Kidney (tissue), 14 donors: Measurements from ENCODE around the gene ZNF827. TPM values are rescaled to one million over a fixed set of nuclear protein-coding genes. Genes with fewer than 3 reads are reported as not detected.

ENCODE experiments used
- DNase-seq, 5 donors: peaks; one replicate each; pipeline ENCODE4 v3.0.0-alpha.2; 2013 to 2020
- FAIRE-seq: peaks from 2 replicates; lab custom pipeline; 2012; peaks lifted over from hg19 to GRCh38; lab: Jason Lieb, UNC
- H3K27ac ChIP-seq, 2 donors: one replicate each; pipeline ENCODE4 v1.7.0; 2013; ENCODE audit warnings: low read depth in 2 of 2, low read length in 2 of 2, inconsistent platforms in 1 of 2
- H3K27me3 ChIP-seq: one replicate; pipeline ENCODE4 v1.7.1; 2013; ENCODE audit warnings: low read length, inconsistent platforms; ENCODE audit not compliant: control insufficient read depth, insufficient read depth
- H3K36me3 ChIP-seq, 3 donors: one replicate each; pipeline versions ENCODE4 v1.7.0 to v1.7.1; 2013; ENCODE audit warnings: low read length in 3 of 3, control low read depth in 1 of 3, inconsistent platforms in 1 of 3; ENCODE audit not compliant: insufficient read depth in 3 of 3, control insufficient read depth in 2 of 3
- H3K4me1 ChIP-seq, 3 donors: one replicate each; pipeline versions ENCODE4 v1.7.0 to v1.7.1; 2013; ENCODE audit warnings: low read length in 3 of 3, inconsistent platforms in 1 of 3, low read depth in 1 of 3; ENCODE audit not compliant: control insufficient read depth in 2 of 3, insufficient read depth in 2 of 3
- H3K4me3 ChIP-seq, 3 donors: one replicate each; pipeline versions ENCODE4 v1.7.0 to v1.8.1; 2013; ENCODE audit warnings: low read length in 3 of 3, control low read depth in 1 of 3, inconsistent platforms in 1 of 3
- H3K9ac ChIP-seq, 3 donors: one replicate each; pipeline versions ENCODE4 v1.7.0 to v1.7.1; 2013; ENCODE audit warnings: low read length in 3 of 3, control low read depth in 1 of 3, inconsistent platforms in 1 of 3
- H3K9me3 ChIP-seq, 3 donors: one replicate each; pipeline versions ENCODE4 v1.7.0 to v1.7.1; 2013; ENCODE audit warnings: low read length in 3 of 3, control low read depth in 1 of 3, inconsistent platforms in 1 of 3; ENCODE audit not compliant: control insufficient read depth in 2 of 3, insufficient read depth in 1 of 3
- intact Hi-C: fragments of 100-400 bp; cut with DNase I; formaldehyde crosslinking; loops from one replicate; pipeline ENCODE4 v1.11.1; 2022
- polyA plus RNA-seq: library from polyadenylated mRNA; stranded (reverse); fragments of 350-450 nt; fragmentation: Illumina TruSeq; extraction: RNeasy Lipid Tissue Mini Kit (QIAGEN cat#74804); gene quantifications from one replicate; pipeline ENCODE4 v1.2.3, GENCODE V29; 2014; ENCODE audit warnings: low read depth, low replicate concordance; ENCODE audit not compliant: insufficient read depth
- total RNA-seq: library from RNA; stranded (reverse); fragmentation: NEBNext Ultra II Directional; extraction: Animal tissue kit (Norgen Biotek cat#: 25700); gene quantifications from one replicate; pipeline ENCODE4 v1.2.1, GENCODE V29; 2021
- TF ChIP-seq, protein P1 (sequence below): IDR thresholded peaks from 3 replicates; pipeline ENCODE4 v1.5.1; 2012; ENCODE audit warnings: mild to moderate bottlenecking, moderate library complexity, borderline replicate concordance; ENCODE audit not compliant: insufficient read depth; ENCODE audit errors: extremely low read depth
- donor health status: control.
- donor health status: control.
- donor health status: control.
- donor health status: control.
- donor health status: control.
- donor health status: DM: yes; HTN: yes; CAD: no.
- donor health status: Normal renal cell carcinoma (clear cell type).

ZNF827 gene
- total and polyA plus RNA-seq, 2 donors from 2014 or later, result 3.5 to 22.6 TPM

DNA sequence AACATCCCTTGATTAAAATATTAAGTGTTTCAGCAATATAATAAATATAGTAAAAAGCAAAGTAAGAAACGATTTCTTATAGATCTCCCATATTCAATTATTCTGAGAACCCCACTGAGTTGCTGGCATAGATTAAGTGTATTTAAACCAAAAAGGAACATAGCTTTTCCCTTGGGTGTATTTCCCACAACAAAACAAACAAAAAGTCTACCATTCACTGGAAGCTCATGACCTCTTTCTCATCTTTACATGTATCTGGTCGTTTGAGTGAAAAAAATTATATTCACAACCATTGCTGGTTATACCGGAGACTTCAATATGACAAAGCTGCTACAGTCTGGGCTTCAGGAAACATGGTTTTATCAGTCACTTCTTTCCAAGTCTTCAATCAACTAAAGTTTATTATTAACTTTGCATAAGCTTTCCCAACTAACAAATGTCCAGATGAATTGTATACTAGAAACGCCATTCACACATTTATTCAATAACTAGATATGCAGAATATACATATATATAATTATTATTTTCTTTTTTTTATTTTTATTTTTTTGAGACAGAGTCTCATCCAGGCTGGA, 38.6 kb downstream of the ZNF827 start:
- no peak for FAIRE-seq
- H3K36me3 ChIP-seq, result peaks cover 0 to 3% (median 2%) of the 10 kb centered on the region in 3 donors
- intact Hi-C loops, result no loop called here
- no peaks in the 10 kb centered on the region for H3K27me3 ChIP-seq
- TF ChIP-seq, protein P1, sequence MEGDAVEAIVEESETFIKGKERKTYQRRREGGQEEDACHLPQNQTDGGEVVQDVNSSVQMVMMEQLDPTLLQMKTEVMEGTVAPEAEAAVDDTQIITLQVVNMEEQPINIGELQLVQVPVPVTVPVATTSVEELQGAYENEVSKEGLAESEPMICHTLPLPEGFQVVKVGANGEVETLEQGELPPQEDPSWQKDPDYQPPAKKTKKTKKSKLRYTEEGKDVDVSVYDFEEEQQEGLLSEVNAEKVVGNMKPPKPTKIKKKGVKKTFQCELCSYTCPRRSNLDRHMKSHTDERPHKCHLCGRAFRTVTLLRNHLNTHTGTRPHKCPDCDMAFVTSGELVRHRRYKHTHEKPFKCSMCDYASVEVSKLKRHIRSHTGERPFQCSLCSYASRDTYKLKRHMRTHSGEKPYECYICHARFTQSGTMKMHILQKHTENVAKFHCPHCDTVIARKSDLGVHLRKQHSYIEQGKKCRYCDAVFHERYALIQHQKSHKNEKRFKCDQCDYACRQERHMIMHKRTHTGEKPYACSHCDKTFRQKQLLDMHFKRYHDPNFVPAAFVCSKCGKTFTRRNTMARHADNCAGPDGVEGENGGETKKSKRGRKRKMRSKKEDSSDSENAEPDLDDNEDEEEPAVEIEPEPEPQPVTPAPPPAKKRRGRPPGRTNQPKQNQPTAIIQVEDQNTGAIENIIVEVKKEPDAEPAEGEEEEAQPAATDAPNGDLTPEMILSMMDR, result no peak
- no peak overlapping the region for H3K9ac ChIP-seq
- H3K9me3 ChIP-seq, result no peaks in the 10 kb centered on the region
- DNase-seq, result no peak
- no peaks in the 10 kb centered on the region for H3K4me1 ChIP-seq
- H3K27ac ChIP-seq, result no peak overlapping the region
- H3K4me3 ChIP-seq, result no peak overlapping the region

DNA sequence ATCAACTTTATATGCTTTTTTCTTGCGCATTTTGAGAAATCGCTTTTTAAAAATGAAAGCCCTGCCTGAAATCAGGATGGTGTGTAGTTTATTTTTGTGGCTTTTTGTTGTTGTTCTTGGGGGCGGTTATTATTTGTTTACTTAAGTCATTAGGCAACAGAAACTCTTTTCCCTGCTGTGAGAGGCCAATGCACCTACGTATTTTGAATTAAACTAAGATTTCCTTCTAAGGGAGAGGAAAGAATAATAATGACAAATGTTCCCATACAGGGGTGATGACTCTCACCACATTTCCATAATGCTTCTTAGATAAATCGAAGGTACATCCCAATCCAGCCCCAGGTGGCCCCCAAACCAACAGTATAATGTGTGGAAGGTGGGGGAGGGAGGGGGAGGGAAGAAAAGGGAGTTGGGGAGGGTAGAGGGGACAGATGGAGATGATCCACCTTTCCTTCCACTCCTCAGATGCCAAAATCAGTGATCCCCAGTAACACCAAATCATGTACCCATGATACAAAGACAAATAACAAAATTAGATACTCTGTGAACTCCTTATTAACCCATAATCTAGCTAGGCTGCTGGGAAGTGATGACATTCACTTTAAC, 39.6 kb downstream of the ZNF827 start:
- Histone ChIP-seq H3K9ac (no peak overlapping the region), H3K27me3 (no peaks in the 10 kb centered on the region), H3K4me3 (no peak overlapping the region), H3K36me3 (peaks cover 0 to 3% (median 2%) of the 10 kb centered on the region in 3 donors), H3K4me1 (no peaks in the 10 kb centered on the region), H3K9me3 (no peaks in the 10 kb centered on the region), H3K27ac (no peak overlapping the region)
- DNase-seq (no peak), FAIRE-seq (no peak)
- TF ChIP-seq, protein P1, result no peak
- intact Hi-C loops, result no loop called here

DNA sequence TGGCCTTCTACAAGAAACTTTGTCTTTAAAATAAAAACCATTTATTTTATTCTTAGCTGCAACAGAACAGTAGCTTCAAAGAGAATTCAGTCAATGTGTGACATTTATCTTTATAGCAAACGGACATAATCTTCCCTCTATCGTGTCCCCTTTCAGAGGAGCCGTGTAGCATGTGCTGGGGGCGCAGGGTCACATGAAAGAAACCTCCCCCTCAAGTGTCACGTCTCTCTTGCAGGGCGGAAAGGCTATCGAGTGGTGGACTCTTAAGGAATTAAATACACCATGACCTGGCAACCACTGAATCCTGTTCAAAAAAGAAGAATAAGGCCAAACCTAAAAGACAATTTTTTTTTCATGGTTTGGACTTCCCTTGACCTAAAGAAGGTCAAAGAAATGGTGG, 40.2 kb downstream of the ZNF827 start:
- H3K36me3 ChIP-seq, result peaks cover 0 to 3% (median 2%) of the 10 kb centered on the region in 3 donors
- intact Hi-C loops, result no loop called here
- H3K9ac ChIP-seq, result no peak overlapping the region
- H3K9me3 ChIP-seq, result no peaks in the 10 kb centered on the region
- no peaks in the 10 kb centered on the region for H3K27me3 ChIP-seq
- no peak overlapping the region for H3K27ac ChIP-seq
- H3K4me3 ChIP-seq, result no peak overlapping the region
- no peak for FAIRE-seq
- TF ChIP-seq, protein P1, result no peak
- peak in 3 of 5 donors; percentile 60 to 72 (median 66) for DNase-seq
- no peaks in the 10 kb centered on the region for H3K4me1 ChIP-seq
